Mesenchymal stem cell (in vitro differentiated cells and primary cell): ENCODE measurements around the gene SPNS2.
A peak's percentile ranks its signal among the peaks of the same experiment; 100 is the strongest.

Experiments used
- DNase-seq: peaks from one replicate; pipeline ENCODE4 v3.0.0-alpha.2; 2013
- H2AFZ ChIP-seq: one replicate; pipeline ENCODE4 v1.6.1; 2013; ENCODE audit warnings: low read depth, mild to moderate bottlenecking, control low read depth, inconsistent platforms, low read length, moderate library complexity
- H2AK5ac ChIP-seq: 2 replicates; pipeline ENCODE4 v1.6.1; 2013; ENCODE audit warnings: low read length, moderate library complexity, mild to moderate bottlenecking, inconsistent platforms; ENCODE audit not compliant: severe bottlenecking
- H2BK120ac ChIP-seq: one replicate; pipeline ENCODE4 v1.6.1; 2013; ENCODE audit warnings: low read depth, mild to moderate bottlenecking, inconsistent platforms, low read length, moderate library complexity
- H2BK12ac ChIP-seq, 2 experiments: one replicate each; pipeline ENCODE4 v1.6.1; 2013; ENCODE audit warnings: inconsistent platforms in 2 of 2, low read length in 2 of 2, mild to moderate bottlenecking in 2 of 2, moderate library complexity in 2 of 2, control low read depth in 1 of 2
- H2BK15ac ChIP-seq: one replicate; pipeline ENCODE4 v1.6.1; 2013; ENCODE audit warnings: mild to moderate bottlenecking, low read depth, inconsistent platforms; ENCODE audit not compliant: poor library complexity, severe bottlenecking
- H2BK5ac ChIP-seq: 2 replicates; pipeline ENCODE4 v1.6.1; 2013; ENCODE audit warnings: low read depth, mild to moderate bottlenecking, low read length, control low read depth, inconsistent platforms; ENCODE audit not compliant: poor library complexity, severe bottlenecking
- H3K14ac ChIP-seq, 2 experiments: one replicate each; pipeline ENCODE4 v1.6.1; 2013; ENCODE audit warnings: inconsistent platforms in 2 of 2, low read length in 2 of 2, control low read depth in 1 of 2, mild to moderate bottlenecking in 1 of 2, moderate library complexity in 1 of 2
- H3K18ac ChIP-seq, 2 experiments: one replicate each; pipeline ENCODE4 v1.6.1; 2013; ENCODE audit warnings: inconsistent platforms in 2 of 2, low read length in 2 of 2, control low read depth in 1 of 2, low read depth in 1 of 2, mild to moderate bottlenecking in 1 of 2
- H3K23ac ChIP-seq, 2 experiments: one replicate each; pipeline ENCODE4 v1.6.1; 2013; ENCODE audit warnings: inconsistent platforms in 2 of 2, low read length in 2 of 2, mild to moderate bottlenecking in 2 of 2, moderate library complexity in 2 of 2, control low read depth in 1 of 2
- H3K27ac ChIP-seq: 2 replicates; pipeline ENCODE4 v1.5.1; 2013; ENCODE audit warnings: mild to moderate bottlenecking, moderate library complexity, low read length, control low read depth, inconsistent platforms; ENCODE audit not compliant: poor library complexity, severe bottlenecking
- H3K27me3 ChIP-seq, 2 experiments: 2 replicates each; pipeline versions ENCODE4 v1.6.1 to v1.7.0; 2013; ENCODE audit warnings: low read length in 2 of 2, mild to moderate bottlenecking in 2 of 2, moderate library complexity in 2 of 2, control low read depth in 1 of 2, inconsistent platforms in 1 of 2; ENCODE audit not compliant: control insufficient read depth in 1 of 2, insufficient read depth in 1 of 2
- H3K36me3 ChIP-seq, 2 experiments: 2 replicates each; pipeline versions ENCODE4 v1.6.1 to v1.7.0; 2013; ENCODE audit warnings: low read length in 2 of 2, control low read depth in 1 of 2, inconsistent platforms in 1 of 2, low read depth in 1 of 2, mild to moderate bottlenecking in 1 of 2; ENCODE audit not compliant: insufficient read depth in 2 of 2, control insufficient read depth in 1 of 2
- H3K4ac ChIP-seq, 2 experiments: one replicate each; pipeline ENCODE4 v1.6.1; 2013; ENCODE audit warnings: inconsistent platforms in 2 of 2, low read length in 2 of 2, mild to moderate bottlenecking in 2 of 2, moderate library complexity in 2 of 2, control low read depth in 1 of 2, low read depth in 1 of 2
- H3K4me1 ChIP-seq: 2 replicates; pipeline ENCODE4 v1.6.1; 2013; ENCODE audit warnings: low read depth, low read length, control low read depth; ENCODE audit not compliant: control insufficient read depth, insufficient read depth
- H3K4me2 ChIP-seq: 2 replicates; pipeline ENCODE4 v1.6.1; 2013; ENCODE audit warnings: low read length, mild to moderate bottlenecking, inconsistent platforms; ENCODE audit not compliant: poor library complexity, severe bottlenecking
- H3K4me3 ChIP-seq, 2 experiments: 2 replicates each; pipeline versions ENCODE4 v1.5.1 to v1.7.0; 2013; ENCODE audit warnings: low read length in 2 of 2, mild to moderate bottlenecking in 2 of 2, control low read depth in 1 of 2, low read depth in 1 of 2; ENCODE audit not compliant: insufficient read depth in 1 of 2
- H3K79me1 ChIP-seq: replicated peaks from 2 replicates; pipeline ENCODE4 v1.6.1; 2013; ENCODE audit warnings: mild to moderate bottlenecking, control low read depth, low read length, inconsistent platforms; ENCODE audit not compliant: poor library complexity, severe bottlenecking
- H3K9ac ChIP-seq: 2 replicates; pipeline ENCODE4 v1.7.0; 2013; ENCODE audit warnings: mild to moderate bottlenecking, low read length, moderate library complexity
- H3K9me3 ChIP-seq: 2 replicates; pipeline ENCODE4 v1.7.0; 2013; ENCODE audit warnings: mild to moderate bottlenecking, low read length; ENCODE audit not compliant: control insufficient read depth
- H4K8ac ChIP-seq: one replicate; pipeline ENCODE4 v1.6.1; 2013; ENCODE audit warnings: inconsistent platforms, mild to moderate bottlenecking, low read length, moderate library complexity
- H4K91ac ChIP-seq: one replicate; pipeline ENCODE4 v1.6.1; 2013; ENCODE audit warnings: mild to moderate bottlenecking, low read length, inconsistent platforms
- WGBS: methylation state at CpG from one replicate; pipeline ENCODE4 v1.1.7; 2013; ENCODE audit warnings: mixed read lengths; 5-methylcytosine and 5-hydroxymethylcytosine counted together

SPNS2 gene

DNA sequence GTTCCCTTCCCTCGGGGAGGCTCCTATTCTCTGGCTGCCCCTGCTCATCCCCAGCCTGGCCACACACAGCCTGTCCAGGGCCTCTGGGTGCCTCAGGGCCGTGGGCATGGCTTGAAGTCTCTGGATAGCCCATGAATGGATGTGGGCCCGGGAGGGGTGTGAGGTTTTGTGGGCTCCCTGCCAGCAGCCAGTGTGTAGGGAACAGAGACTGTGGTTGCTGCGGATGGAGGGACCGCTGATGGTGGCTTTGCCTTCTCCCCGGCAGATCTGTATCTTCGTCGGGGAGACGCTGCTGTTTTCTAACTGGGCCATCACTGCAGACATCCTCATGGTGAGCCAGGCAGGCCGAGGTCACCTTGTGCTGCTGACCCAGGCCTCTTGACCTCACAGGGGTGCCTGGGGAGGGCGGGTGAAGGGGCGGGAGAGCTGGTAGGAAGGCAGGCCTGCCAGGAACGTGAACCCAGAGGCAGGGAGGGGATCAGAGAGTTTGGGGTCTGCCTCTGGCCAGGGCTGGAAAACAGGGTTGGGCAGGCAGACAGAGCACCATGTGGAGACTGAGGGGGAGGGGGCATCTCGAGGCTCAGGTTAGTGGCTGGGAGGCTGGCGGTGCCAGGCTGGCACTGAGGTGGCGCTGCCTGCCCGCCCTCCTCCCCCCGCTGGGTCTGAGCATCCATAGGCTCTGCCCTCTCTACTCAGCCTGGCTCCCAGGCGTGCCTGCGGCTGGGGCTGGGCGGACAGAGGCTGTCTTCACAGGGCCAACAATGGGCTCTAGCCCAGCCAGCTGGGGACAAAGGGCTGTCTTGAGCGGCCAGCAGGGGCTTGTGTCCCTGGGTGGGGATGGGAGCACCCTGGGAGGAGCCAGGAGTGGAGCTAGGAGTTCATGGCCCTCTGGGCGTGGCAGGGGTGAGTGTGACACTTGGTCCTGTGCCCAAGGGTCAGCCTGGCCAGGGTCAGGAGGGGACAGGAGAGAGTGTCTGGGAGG, 35.1 kb downstream of the SPNS2 start:
- H2BK120ac ChIP-seq, result no peak overlapping the region
- H3K4me2 ChIP-seq, result no peak overlapping the region
- H3K4me1 ChIP-seq, result peaks cover 20% of the 10 kb centered on the region
- peaks cover 0 to 15% of the 10 kb centered on the region in 2 experiments for H3K27me3 ChIP-seq
- H2BK12ac ChIP-seq, result no peak overlapping the region
- peaks cover 2 to 57% of the 10 kb centered on the region in 2 experiments for H3K36me3 ChIP-seq
- no peak overlapping the region for H2BK15ac ChIP-seq
- H3K9me3 ChIP-seq, result no peaks in the 10 kb centered on the region
- no peak overlapping the region for H3K23ac ChIP-seq
- H3K9ac ChIP-seq, result no peak overlapping the region
- no peak overlapping the region for H2AFZ ChIP-seq
- H3K18ac ChIP-seq, result no peak overlapping the region
- peak overlapping the region in 1 of 2 experiments; percentile 26 for H3K14ac ChIP-seq
- H4K91ac ChIP-seq, result peak overlapping the region; percentile 29
- H2BK5ac ChIP-seq, result no peak overlapping the region
- no peak overlapping the region for H2AK5ac ChIP-seq
- H3K4ac ChIP-seq, result no peak overlapping the region
- no peak overlapping the region for H3K4me3 ChIP-seq
- no peak overlapping the region for H4K8ac ChIP-seq
- H3K27ac ChIP-seq, result no peak overlapping the region
- WGBS, result 81% methylated on average over 23 of the region's 23 CpGs
- DNase-seq, result no peak
- no peaks in the 10 kb centered on the region for H3K79me1 ChIP-seq

DNA sequence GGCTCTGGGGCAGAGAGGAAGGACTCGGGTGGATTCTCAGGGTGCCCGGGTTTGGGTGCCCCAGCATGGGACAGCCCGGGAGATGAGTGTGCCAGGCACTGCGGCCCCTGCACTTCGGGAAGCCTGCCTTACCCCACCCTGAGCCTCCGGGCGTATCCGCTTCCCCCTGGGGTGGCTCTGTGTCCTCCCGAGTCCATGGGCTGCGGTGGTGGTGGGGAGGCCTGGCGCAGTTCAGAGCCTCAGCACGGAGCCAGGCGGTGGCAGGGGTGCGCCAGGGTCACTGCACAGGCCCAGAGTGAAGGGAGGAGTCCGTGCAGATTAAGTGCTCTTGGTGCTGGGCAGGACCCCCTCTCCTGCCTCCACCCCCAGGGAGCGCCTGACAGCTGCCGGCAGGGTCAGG, 35.8 kb downstream of the SPNS2 start:
- DNase-seq, result no peak
- no peak overlapping the region for H3K4me2 ChIP-seq
- 85% methylated on average over 16 of the region's 17 CpGs for WGBS

DNA sequence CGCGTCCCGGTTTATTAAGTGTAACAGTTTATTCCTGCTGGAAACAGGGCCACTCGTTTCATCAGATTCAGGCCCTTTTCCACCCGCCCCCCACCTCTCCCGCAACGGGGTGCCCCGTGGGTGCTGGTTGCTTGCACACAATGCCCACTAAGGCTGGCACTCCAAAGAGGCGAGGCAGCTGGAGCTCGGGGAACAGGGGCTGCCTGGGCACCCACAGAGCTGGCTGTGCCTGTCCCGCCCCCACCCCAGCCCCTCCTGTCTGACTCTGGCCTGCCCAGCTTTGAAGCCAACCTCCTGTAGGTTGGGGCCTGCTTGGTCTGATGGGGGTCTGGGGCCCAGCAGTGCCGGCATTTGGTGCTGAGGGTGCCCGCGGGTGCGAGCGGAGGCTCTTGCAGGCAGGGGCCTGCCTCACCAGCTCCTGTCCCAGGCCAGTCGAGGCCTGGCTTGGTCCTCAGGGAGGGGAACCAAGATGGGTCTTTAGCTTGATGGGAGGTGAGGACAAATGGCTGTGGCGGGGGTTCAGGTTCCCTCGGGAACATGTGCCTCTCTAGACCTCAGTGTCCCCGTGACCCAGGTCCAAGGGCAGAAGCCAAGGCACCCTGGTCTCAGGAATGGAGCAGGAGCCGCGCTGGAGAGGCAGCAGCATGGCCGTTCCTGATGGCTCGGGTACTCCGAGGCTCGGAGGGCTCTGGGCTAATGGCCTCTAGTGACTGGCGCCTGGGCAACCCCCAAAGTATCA, 36.4 kb downstream of the SPNS2 start:
- Histone ChIP-seq H2AFZ (no peak overlapping the region), H3K79me1 (no peaks in the 10 kb centered on the region), H3K4me3 (no peak overlapping the region), H3K14ac (no peak overlapping the region), H2BK15ac (no peak overlapping the region), H3K9me3 (no peaks in the 10 kb centered on the region), H2AK5ac (no peak overlapping the region), H2BK120ac (no peak overlapping the region), H2BK5ac (no peak overlapping the region), H3K23ac (no peak overlapping the region), H3K36me3 (peaks cover 15 to 65% of the 10 kb centered on the region in 2 experiments), H3K4me2 (no peak overlapping the region), H3K4me1 (peaks cover 22% of the 10 kb centered on the region), H2BK12ac (no peak overlapping the region), H4K8ac (no peak overlapping the region), H3K27me3 (peaks cover 0 to 14% of the 10 kb centered on the region in 2 experiments), H3K4ac (no peak overlapping the region), H3K18ac (no peak overlapping the region), H3K27ac (no peak overlapping the region), H4K91ac (peak overlapping the region; percentile 43), H3K9ac (no peak overlapping the region)
- 83% methylated on average over 27 of the region's 27 CpGs for WGBS
- no peak for DNase-seq

More for the DNA sequence above, 35.8 kb downstream of the SPNS2 start:
- H3K4me1 ChIP-seq, result peaks cover 20% of the 10 kb centered on the region
- H2AK5ac ChIP-seq, result no peak overlapping the region
- no peak overlapping the region for H2BK15ac ChIP-seq
- H3K4ac ChIP-seq, result no peak overlapping the region
- no peak overlapping the region for H4K91ac ChIP-seq
- H3K79me1 ChIP-seq, result no peaks in the 10 kb centered on the region
- no peak overlapping the region for H3K4me3 ChIP-seq
- H2BK5ac ChIP-seq, result no peak overlapping the region
- H3K23ac ChIP-seq, result no peak overlapping the region
- H3K18ac ChIP-seq, result no peak overlapping the region
- peaks cover 9 to 64% of the 10 kb centered on the region in 2 experiments for H3K36me3 ChIP-seq
- no peak overlapping the region for H3K9ac ChIP-seq
- H3K27ac ChIP-seq, result no peak overlapping the region
- H2BK120ac ChIP-seq, result no peak overlapping the region
- H2BK12ac ChIP-seq, result no peak overlapping the region
- H3K14ac ChIP-seq, result no peak overlapping the region
- no peak overlapping the region for H2AFZ ChIP-seq
- peaks cover 0 to 15% of the 10 kb centered on the region in 2 experiments for H3K27me3 ChIP-seq
- no peaks in the 10 kb centered on the region for H3K9me3 ChIP-seq
- H4K8ac ChIP-seq, result no peak overlapping the region
